HG03378 (cell line): Measurements from ENCODE around the gene MYH15.

Experiments used
- ATAC-seq: cut with Tn5 transposase; IDR thresholded peaks from one replicate; pipeline ENCODE4 v1.9.1; 2021; ENCODE audit warnings: mild to moderate bottlenecking, moderate library complexity; ENCODE audit not compliant: unreplicated experiment

The MYH15 gene

GRCh38 chr3:108420926-108421325 is 89.5 kb downstream of the MYH15 start:
- no peak for ATAC-seq

GRCh38 chr3:108416111-108416869 is 94.1 kb downstream of the MYH15 start:
- ATAC-seq = no peak

DNA sequence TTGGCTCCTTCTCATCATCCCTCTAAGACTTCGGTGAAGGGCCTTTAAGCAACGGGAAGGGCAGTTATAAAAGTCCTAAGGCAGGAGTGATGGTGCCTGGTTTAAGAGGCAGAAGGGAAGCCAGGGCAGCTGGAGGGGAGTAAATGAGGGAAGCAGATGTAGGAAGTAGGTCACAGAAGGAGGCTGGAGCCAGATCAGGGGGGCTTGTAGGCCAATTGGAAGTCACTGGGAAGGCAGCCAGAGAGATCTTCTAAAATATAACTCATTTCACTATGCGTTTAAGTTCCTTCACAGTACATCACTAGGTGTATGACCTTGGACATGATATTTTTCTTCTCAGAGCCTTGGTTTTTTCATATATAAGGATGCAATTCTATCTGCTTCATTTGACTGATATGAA is 94.7 kb downstream of the MYH15 start:
- ATAC-seq = no peak

DNA sequence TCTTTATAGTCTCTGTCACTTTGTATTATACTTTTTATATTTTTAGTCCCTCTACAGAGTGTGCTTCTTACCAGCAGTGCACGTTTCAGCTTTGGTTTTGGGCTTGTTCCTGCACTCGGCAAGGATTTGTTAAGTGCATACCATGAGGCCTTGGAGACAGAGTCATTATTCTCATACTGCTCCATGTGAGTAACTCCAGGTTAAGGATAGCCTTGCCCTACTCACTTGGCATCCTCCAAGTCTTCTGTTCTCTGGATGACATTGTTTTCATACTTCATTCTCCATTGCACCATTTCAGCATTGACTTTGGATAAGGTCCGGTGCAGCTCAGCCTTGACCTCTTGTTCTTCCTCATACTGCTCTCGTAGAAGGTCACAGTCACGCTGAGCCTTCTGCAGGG is 96.4 kb downstream of the MYH15 start:
- ATAC-seq = no peak

DNA sequence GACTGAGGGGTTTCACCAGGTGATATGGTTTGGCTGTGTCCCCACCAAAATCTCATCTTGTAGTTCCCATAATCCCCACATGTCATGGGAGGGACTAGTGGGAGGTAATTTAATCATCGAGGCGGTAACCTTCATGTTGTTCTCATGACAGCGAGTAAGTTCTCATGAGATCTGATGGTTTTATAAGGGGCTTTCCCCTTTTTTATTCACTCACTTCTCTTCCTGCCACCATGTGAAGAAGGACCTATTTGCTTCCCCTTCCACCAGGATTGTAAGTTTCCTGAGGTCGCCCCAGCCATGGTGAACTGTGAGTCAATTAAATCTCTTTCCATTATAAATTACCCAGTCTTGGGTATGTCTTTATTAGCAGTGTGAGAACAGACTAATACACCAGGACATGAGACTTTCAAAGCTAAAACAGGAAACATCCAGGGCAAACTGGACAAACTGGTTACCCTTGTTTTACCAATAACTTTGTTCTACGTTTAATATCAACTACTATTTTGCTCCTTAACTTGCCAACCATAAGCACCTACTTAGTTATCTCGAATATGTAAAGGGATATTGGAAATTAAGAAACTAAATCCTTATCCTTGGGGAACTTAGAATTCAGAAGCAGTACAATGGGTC is 98.2 kb downstream of the MYH15 start:
- ATAC-seq = no peak

GRCh38 chr3:108410531-108410984 is 99.8 kb downstream of the MYH15 start:
- no peak for ATAC-seq

DNA sequence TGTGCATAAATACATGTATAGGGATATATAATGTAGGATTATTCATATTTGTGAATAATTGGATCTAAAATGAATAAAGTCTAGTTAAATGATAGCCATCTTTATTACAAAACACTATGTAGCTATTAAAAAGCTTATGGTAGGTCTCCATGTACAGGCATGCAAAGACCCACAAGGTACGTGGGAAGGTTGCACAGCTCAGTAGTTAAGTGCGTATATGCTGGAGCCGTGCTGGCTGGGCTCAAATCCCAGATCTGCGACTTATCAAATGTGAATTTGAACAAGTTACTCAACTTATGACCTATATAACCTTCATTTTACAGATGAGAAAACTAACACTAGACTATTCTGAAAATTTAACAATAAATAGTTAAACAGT is 100.6 kb downstream of the MYH15 start:
- no peak for ATAC-seq

GRCh38 chr3:108408883-108409799 is 101.3 kb downstream of the MYH15 start:
- ATAC-seq = no peak

GRCh38 chr3:108407886-108408285 is 102.5 kb downstream of the MYH15 start:
- ATAC-seq = no peak

- peak; percentile 95 for ATAC-seq
Measured at GRCh38 chr3:108406661-108407206, 103.7 kb downstream of the MYH15 start.

DNA sequence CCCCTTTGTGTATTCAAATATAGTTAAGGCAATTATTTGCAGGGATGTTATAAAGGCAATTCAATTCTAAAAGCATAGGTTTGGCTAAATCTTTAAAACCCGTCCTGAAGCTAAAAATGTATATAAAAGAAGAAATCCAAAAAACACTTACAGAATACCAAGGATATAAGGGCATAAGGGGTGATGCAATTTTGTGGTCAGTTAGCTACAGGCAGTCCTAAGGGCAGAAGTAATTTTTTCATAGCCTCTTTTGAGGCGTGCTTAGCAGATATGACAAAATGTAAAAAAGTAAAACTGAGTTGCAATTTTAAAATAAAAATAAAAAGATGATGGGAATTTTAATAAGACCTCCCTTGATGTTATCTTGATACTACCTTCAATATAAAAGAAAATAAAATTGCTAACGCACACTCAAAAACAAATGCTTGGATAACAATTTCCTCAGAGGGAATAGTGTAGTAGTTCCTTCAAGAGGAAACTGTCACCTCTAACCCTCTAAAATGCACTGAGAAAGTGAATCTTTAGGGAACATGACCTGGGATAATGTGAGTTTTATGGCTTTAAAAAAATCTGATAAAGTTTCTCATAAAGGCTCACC is 104.2 kb downstream of the MYH15 start:
- ATAC-seq = peak; percentile 26

GRCh38 chr3:108404368-108404767 is 106.0 kb downstream of the MYH15 start:
- ATAC-seq = no peak

DNA sequence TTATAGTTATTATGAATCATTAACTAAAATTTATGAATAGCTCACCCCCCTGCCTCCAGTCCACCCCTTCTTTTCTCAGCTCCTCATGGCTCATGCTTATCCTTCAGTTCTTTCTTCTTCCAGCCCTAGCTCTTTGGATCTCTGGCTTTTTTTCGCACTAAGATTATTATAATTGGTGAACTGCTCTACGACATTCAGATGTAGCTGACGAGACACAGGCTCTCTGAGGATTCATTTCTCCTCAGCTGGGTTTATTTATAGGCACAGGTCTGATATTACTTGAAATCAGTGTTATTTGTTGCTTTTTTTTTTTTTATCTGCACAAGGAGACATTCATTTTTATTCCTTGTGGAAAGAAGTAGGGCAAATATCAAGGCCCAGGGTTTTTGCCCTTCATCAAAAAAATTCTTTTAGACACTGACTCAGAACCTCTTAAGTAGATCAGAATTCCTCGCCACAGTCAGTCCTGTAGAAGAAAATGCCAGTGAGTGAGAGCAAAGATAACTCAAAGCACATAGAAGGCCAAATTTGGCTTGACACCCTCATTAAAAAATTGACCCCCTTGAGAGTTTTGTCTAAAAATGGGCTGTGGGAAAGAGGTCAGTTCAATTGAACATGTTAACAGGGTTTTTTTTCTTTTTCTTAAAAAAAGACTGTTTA is 106.6 kb downstream of the MYH15 start:
- ATAC-seq = no peak

GRCh38 chr3:108403198-108403597 is 107.2 kb downstream of the MYH15 start:
- ATAC-seq = no peak

DNA sequence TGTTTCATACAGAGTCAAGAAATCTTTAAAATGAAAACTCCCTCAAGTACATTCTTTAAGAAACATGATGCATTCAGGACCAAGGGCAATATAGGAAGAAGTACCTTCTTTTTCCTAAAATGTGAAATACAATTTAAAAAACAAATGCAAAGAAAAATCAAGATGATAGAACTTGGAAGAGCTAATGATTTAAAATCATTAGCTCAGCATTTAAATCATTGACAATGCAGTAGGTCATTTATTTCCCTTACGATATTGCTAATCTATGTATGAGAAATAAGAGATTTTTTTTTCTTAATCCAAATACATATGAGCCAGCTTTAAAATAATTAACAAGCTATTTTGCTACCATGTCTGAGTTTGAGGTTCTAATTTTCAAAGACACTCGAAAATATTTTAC is 108.6 kb downstream of the MYH15 start:
- no peak for ATAC-seq

DNA sequence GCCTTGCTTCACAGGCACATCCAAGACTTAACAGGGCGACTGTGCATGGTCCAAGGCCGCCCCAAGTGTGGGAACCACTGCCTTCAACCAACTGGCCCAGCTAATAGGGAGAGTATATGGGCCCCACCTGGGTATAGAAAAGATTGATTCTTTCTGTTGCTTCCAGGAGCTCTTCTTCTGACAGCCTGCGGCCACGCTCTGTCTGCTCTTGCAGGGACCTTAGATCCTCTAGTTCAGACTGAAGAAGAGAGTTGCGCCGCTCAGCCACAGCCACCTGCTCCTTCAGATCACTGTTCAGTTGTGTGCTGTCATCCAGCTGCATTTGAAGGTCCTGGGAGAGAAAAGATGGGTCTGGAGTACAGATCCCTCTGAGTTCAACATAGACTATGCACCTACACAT is 111.9 kb downstream of the MYH15 start:
- ATAC-seq = no peak

GRCh38 chr3:108396336-108396735 is 114.1 kb downstream of the MYH15 start:
- no peak for ATAC-seq

- no peak for ATAC-seq
Measured at GRCh38 chr3:108394563-108394962, 115.8 kb downstream of the MYH15 start.

DNA sequence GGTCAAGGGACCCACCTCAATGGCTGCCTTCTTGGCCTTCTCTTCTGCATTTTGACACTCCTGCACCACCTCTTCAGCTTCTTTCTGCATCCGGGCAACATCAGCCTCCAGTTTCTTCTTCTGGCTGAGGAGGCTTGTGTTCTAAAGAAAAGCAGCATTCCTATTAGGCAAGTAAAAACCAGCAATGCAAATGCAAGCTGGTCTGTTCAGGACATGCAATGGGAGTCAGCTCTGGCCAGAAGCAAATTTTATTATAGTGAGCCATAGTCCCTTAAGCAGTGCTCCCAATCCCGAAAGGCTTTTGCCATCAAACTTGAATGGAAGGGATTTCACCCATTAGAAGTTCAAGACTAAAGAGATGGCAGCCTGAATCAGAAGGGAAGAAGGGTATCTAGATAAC is 116.4 kb downstream of the MYH15 start:
- no peak for ATAC-seq

DNA sequence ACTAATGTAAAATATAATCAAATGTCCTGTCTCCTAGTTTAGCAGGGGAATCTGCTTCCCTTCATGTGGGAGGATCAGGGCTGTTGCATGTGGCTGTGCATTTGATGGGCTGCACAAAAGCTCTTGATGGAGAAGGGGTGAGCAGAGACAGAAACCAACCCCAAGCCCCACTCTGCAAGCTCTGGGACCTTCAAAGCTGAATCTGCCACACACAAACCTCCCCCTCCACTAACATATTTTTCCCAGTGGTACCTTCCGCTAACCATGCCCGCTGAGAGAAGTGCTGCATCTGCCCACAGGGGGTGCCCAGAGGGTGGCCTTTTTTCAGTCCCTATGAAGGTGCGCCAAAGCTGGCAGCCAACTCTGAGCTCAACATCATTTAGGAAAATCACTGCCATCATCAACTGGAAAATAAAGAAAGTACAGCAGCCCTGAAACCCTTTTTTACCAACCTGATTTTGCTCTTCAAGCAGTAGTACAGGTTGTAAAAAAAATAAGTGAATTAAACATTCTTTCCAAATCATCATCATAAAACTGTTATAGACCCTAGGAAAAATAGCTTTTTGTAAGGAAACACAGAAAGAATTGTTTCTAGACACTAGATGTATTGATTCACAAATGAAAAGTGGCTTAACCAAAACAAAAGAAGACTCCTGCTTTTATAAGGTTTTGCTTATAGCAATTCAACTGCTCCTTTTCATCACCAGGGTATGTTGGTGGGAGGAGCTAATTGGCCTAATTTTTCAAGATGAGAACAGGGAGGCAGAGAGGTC is 117.1 kb downstream of the MYH15 start:
- ATAC-seq = no peak
